Esophagus muscularis mucosa (tissue), 4 donors: ENCODE data around the gene DENND2D. TPM values are rescaled to one million over a fixed set of nuclear protein-coding genes. Genes with fewer than 3 reads are reported as not detected.

Source experiments
- DNase-seq: peaks from one replicate; pipeline ENCODE4 v3.0.0-alpha.2; 2017; ENCODE audit errors: extremely low spot score
- H3K27ac ChIP-seq, 4 donors: fragments of 200-600 bp; sonication (generic); replicated peaks in 1 of 4; 1 replicate in 3 of 4; 2 replicates in 1 of 4; pipeline ENCODE4 v1.5.1; 2016 to 2019; ENCODE audit warnings: mild to moderate bottlenecking in 1 of 4
- H3K27me3 ChIP-seq, 4 donors: fragments of 200-600 bp; sonication (generic); one replicate each; pipeline versions ENCODE4 v1.5.1 to v1.6.0; 2016 to 2019
- H3K36me3 ChIP-seq, 4 donors: fragments of 200-600 bp; sonication (generic); one replicate each; pipeline ENCODE4 v1.5.1; 2016 to 2019
- H3K4me1 ChIP-seq, 4 donors: fragments of 200-600 bp; sonication (generic); one replicate each; pipeline ENCODE4 v1.5.1; 2016 to 2019
- H3K4me3 ChIP-seq, 4 donors: fragments of 200-600 bp; sonication (generic); 1 replicate in 2 of 4; 2 replicates in 2 of 4; pipeline ENCODE4 v1.5.1; 2016 to 2019; ENCODE audit warnings: mild to moderate bottlenecking in 4 of 4, moderate library complexity in 1 of 4
- H3K9me3 ChIP-seq, 4 donors: fragments of 200-600 bp; sonication (generic); 1 replicate in 3 of 4; 2 replicates in 1 of 4; pipeline ENCODE4 v1.5.1; 2016 to 2019
- EP300 ChIP-seq: sonication (generic); formaldehyde crosslinking; IDR thresholded peaks from one replicate; pipeline ENCODE4 v1.6.1; 2017; ENCODE audit warnings: antibody characterized with exemption
- POLR2A ChIP-seq: fragments of 450-650 bp; IDR thresholded peaks from one replicate; pipeline ENCODE4 v1.6.1; 2017; ENCODE audit warnings: antibody characterized with exemption, moderate library complexity, mild to moderate bottlenecking, low read depth
- POLR2AphosphoS5 ChIP-seq, 2 donors: sonication (generic); formaldehyde crosslinking; IDR thresholded peaks; one replicate each; pipeline ENCODE4 v1.6.1; 2017; ENCODE audit warnings: antibody characterized with exemption in 2 of 2
- WGBS: methylation state at CpG from one replicate; pipeline ENCODE4 v1.1.5; 2018; 5-methylcytosine and 5-hydroxymethylcytosine counted together
- intact Hi-C: fragments of 100-400 bp; cut with DNase I; formaldehyde crosslinking; loops from one replicate; pipeline ENCODE4 v1.15.1; 2023
- total RNA-seq, 4 donors: library from RNA; depleted of rRNA; stranded (reverse); fragments of >200 nt; gene quantifications; one replicate each; pipeline versions ENCODE4 v1.1.0 to v1.2.1, GENCODE V29; 2016
- TF ChIP-seq, protein P1 (sequence below), 3 experiments: fragments of 200-600 bp in 2 of 3; fragments of 450-650 bp in 1 of 3; sonication (generic) in 2 of 3; IDR thresholded peaks; one replicate each; pipeline ENCODE4 v1.5.1; 2017 to 2019; ENCODE audit warnings: antibody characterized with exemption in 3 of 3, mild to moderate bottlenecking in 2 of 3, moderate library complexity in 1 of 3

DENND2D gene
- total RNA-seq, 4 donors from 2014 or later = 4.0 to 13.8 (median 5.2) TPM

GRCh38 chr1:111204201-111204982, 3.9 kb upstream of the DENND2D start:
- WGBS = 18% methylated on average over 14 of the region's 61 CpGs
- no peaks in the 10 kb centered on the region for H3K36me3 ChIP-seq
- H3K4me1 ChIP-seq = peaks cover 12 to 32% (median 20%) of the 10 kb centered on the region in 4 donors
- TF ChIP-seq, protein P1, sequence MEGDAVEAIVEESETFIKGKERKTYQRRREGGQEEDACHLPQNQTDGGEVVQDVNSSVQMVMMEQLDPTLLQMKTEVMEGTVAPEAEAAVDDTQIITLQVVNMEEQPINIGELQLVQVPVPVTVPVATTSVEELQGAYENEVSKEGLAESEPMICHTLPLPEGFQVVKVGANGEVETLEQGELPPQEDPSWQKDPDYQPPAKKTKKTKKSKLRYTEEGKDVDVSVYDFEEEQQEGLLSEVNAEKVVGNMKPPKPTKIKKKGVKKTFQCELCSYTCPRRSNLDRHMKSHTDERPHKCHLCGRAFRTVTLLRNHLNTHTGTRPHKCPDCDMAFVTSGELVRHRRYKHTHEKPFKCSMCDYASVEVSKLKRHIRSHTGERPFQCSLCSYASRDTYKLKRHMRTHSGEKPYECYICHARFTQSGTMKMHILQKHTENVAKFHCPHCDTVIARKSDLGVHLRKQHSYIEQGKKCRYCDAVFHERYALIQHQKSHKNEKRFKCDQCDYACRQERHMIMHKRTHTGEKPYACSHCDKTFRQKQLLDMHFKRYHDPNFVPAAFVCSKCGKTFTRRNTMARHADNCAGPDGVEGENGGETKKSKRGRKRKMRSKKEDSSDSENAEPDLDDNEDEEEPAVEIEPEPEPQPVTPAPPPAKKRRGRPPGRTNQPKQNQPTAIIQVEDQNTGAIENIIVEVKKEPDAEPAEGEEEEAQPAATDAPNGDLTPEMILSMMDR (IDR thresholded peaks at IDR 0.05) = no peak
- TF ChIP-seq POLR2A (no peak), POLR2AphosphoS5 (IDR thresholded peaks at IDR 0.05) (no peak)
- H3K27ac ChIP-seq = peak overlapping the region; percentile 48 to 75 (median 66)
- intact Hi-C loops = no loop called here
- no peaks in the 10 kb centered on the region for H3K9me3 ChIP-seq
- peak overlapping the region; percentile 63 to 69 (median 66) for H3K4me3 ChIP-seq
- peaks cover 0 to 36% (median 12%) of the 10 kb centered on the region in 4 donors for H3K27me3 ChIP-seq
- no peak for DNase-seq

DNA sequence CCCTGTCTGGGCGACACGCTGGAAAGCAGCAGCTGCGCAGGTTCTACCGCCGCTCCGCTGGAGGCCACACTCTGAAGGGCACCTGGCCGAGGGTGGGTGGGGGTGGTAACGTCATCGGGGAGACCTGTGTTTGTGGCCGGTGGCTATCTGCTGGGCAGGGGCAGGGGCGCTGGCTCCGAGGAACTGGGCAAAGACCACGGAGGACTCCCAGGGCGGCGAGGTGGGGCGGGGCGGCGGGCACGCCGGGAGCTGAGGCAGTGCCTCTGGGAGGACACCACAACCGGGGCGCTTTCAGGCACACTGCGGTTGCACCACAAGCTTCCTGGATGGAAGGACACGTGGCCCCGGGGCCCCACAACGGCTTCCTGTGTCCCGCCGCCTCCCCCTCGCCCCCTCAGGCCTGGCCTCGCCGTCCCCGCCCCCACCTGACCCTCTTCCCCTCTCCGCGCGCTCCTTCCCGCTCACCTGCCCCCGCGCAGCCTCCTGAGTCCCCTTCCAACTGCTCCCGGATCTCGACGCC, 3.3 kb upstream of the DENND2D start:
- Histone ChIP-seq H3K9me3 (no peaks in the 10 kb centered on the region), H3K4me1 (peaks cover 12 to 32% (median 20%) of the 10 kb centered on the region in 4 donors), H3K4me3 (peak overlapping the region; percentile 63 to 69 (median 66)), H3K27me3 (peaks cover 0 to 36% (median 12%) of the 10 kb centered on the region in 4 donors), H3K36me3 (no peaks in the 10 kb centered on the region), H3K27ac (peak overlapping the region; percentile 48 to 75 (median 66))
- peak; percentile 94 for DNase-seq
- intact Hi-C loops = no loop called here
- WGBS = 16% methylated on average over 28 of the region's 41 CpGs
- TF ChIP-seq EP300 = no peak

GRCh38 chr1:111202707-111203623, 2.5 kb upstream of the DENND2D start:
- no peaks in the 10 kb centered on the region for H3K9me3 ChIP-seq
- no peaks in the 10 kb centered on the region for H3K36me3 ChIP-seq
- peak overlapping the region in 3 of 4 donors; percentile 27 to 75 (median 63) for H3K27ac ChIP-seq
- WGBS = 89% methylated on average over 4 of the region's 4 CpGs
- H3K4me1 ChIP-seq = peaks cover 12 to 32% (median 20%) of the 10 kb centered on the region in 4 donors
- intact Hi-C loops = no loop called here
- H3K27me3 ChIP-seq = peaks cover 0 to 36% (median 12%) of the 10 kb centered on the region in 4 donors
- peak; percentile 83 for DNase-seq
- peak overlapping the region; percentile 63 to 69 (median 66) for H3K4me3 ChIP-seq
- TF ChIP-seq POLR2AphosphoS5 (IDR thresholded peaks at IDR 0.05) = no peak

DNA sequence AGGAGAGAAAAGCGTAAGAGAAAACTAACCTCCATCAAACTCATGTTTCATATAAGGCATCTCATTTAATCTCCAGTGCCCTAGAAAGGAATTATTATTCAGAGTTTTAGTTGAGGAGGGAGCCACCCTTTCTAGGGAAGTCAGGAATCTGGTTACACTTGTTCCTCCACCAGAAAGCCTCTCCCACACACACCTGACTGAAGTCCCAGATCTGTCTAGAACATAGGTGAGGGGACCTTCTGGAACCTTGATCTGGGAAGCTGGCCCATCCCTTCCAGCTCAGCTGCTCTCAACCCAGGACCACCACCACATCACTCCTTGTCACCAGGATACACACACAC, 1.9 kb upstream of the DENND2D start:
- 100% methylated on average over 1 of the region's 1 CpG for WGBS
- H3K4me3 ChIP-seq = no peak overlapping the region
- peak overlapping the region in 1 of 4 donors; percentile 75 for H3K27ac ChIP-seq
- H3K36me3 ChIP-seq = no peaks in the 10 kb centered on the region
- DNase-seq = no peak
- intact Hi-C loops = no loop called here
- H3K27me3 ChIP-seq = peaks cover 0 to 36% (median 12%) of the 10 kb centered on the region in 4 donors
- no peaks in the 10 kb centered on the region for H3K9me3 ChIP-seq
- TF ChIP-seq POLR2AphosphoS5 (IDR thresholded peaks at IDR 0.05) (no peak), POLR2A (no peak), EP300 (no peak)
- TF ChIP-seq, protein P1 (IDR thresholded peaks at IDR 0.05) = no peak
- H3K4me1 ChIP-seq = peaks cover 12 to 32% (median 20%) of the 10 kb centered on the region in 4 donors

GRCh38 chr1:111201275-111202090, 1.0 kb upstream of the DENND2D start:
- no peaks in the 10 kb centered on the region for H3K9me3 ChIP-seq
- H3K4me1 ChIP-seq = peaks cover 12 to 32% (median 20%) of the 10 kb centered on the region in 4 donors
- peak; percentile 86 for DNase-seq
- H3K27me3 ChIP-seq = peaks cover 0 to 32% (median 12%) of the 10 kb centered on the region in 4 donors
- H3K4me3 ChIP-seq = no peak overlapping the region
- H3K27ac ChIP-seq = peak overlapping the region in 3 of 4 donors; percentile 13 to 52 (median 31)
- 68% methylated on average over 4 of the region's 5 CpGs for WGBS
- TF ChIP-seq, protein P1 (IDR thresholded peaks at IDR 0.05) = no peak
- no peak for TF ChIP-seq EP300
- TF ChIP-seq POLR2A = no peak
- TF ChIP-seq POLR2AphosphoS5 (IDR thresholded peaks at IDR 0.05) = no peak
- intact Hi-C loops = no loop called here
- no peaks in the 10 kb centered on the region for H3K36me3 ChIP-seq
